Measurements from ENCODE around the gene PSMC5. TPM values are rescaled to one million over a fixed set of nuclear protein-coding genes. Genes with fewer than 3 reads are reported as not detected.

PSMC5 gene
- total RNA-seq, 1 donor from 2014 or later: 178 TPM

- no peak for TF ChIP-seq CTCF (conservative IDR thresholded peaks at IDR 0.05)
- Mint-ChIP-seq H3K9me3 (no peaks in the 10 kb centered on the region), H3K27me3 (ENCODE audit: low read depth) (no peaks in the 10 kb centered on the region), H3K27ac (ENCODE audit: unreplicated experiment) (peak overlapping the region; percentile 16), H3K36me3 (ENCODE audit: low read depth) (peaks cover 12% of the 10 kb centered on the region), H3K4me3 (peak overlapping the region; percentile 87), H3K4me1 (peaks cover 13% of the 10 kb centered on the region)
- DNase-seq (ENCODE audit: low read depth, low spot score): no peak
Observed at GRCh38 chr17:63835167-63835720, 8.0 kb downstream of the PSMC5 start.

GRCh38 chr17:63836811-63837210, 9.6 kb downstream of the PSMC5 start:
- H3K27me3 Mint-ChIP-seq (ENCODE audit: low read depth): no peaks in the 10 kb centered on the region
- peaks cover 28% of the 10 kb centered on the region for H3K4me1 Mint-ChIP-seq
- no peaks in the 10 kb centered on the region for H3K9me3 Mint-ChIP-seq
- peaks cover 3% of the 10 kb centered on the region for H3K36me3 Mint-ChIP-seq (ENCODE audit: low read depth)
- no peak for DNase-seq (ENCODE audit: low read depth, low spot score)
- TF ChIP-seq CTCF (conservative IDR thresholded peaks at IDR 0.05): no peak
- no peak overlapping the region for H3K27ac Mint-ChIP-seq (ENCODE audit: unreplicated experiment)
- H3K4me3 Mint-ChIP-seq: peak overlapping the region; percentile 59

GRCh38 chr17:63837480-63837879, 10.2 kb downstream of the PSMC5 start:
- TF ChIP-seq CTCF (conservative IDR thresholded peaks at IDR 0.05): no peak
- DNase-seq (ENCODE audit: low read depth, low spot score): no peak
- Mint-ChIP-seq H3K4me1 (peaks cover 28% of the 10 kb centered on the region), H3K4me3 (no peak overlapping the region), H3K9me3 (no peaks in the 10 kb centered on the region), H3K27me3 (ENCODE audit: low read depth) (no peaks in the 10 kb centered on the region), H3K36me3 (ENCODE audit: low read depth) (peaks cover 2% of the 10 kb centered on the region), H3K27ac (ENCODE audit: unreplicated experiment) (no peak overlapping the region)

- peaks cover 2% of the 10 kb centered on the region for H3K36me3 Mint-ChIP-seq (ENCODE audit: low read depth)
- no peak for DNase-seq (ENCODE audit: low read depth, low spot score)
- peaks cover 28% of the 10 kb centered on the region for H3K4me1 Mint-ChIP-seq
- no peaks in the 10 kb centered on the region for H3K27me3 Mint-ChIP-seq (ENCODE audit: low read depth)
- H3K4me3 Mint-ChIP-seq: peak overlapping the region; percentile 31
- no peaks in the 10 kb centered on the region for H3K9me3 Mint-ChIP-seq
- H3K27ac Mint-ChIP-seq (ENCODE audit: unreplicated experiment): no peak overlapping the region
- TF ChIP-seq CTCF (conservative IDR thresholded peaks at IDR 0.05): no peak
Observed at GRCh38 chr17:63837962-63838600, 10.8 kb downstream of the PSMC5 start.

GRCh38 chr17:63838631-63839171, 11.5 kb downstream of the PSMC5 start:
- Mint-ChIP-seq H3K4me1 (peaks cover 30% of the 10 kb centered on the region), H3K27ac (ENCODE audit: unreplicated experiment) (peak overlapping the region; percentile 16), H3K36me3 (ENCODE audit: low read depth) (peaks cover 2% of the 10 kb centered on the region), H3K27me3 (ENCODE audit: low read depth) (no peaks in the 10 kb centered on the region), H3K9me3 (no peaks in the 10 kb centered on the region), H3K4me3 (peak overlapping the region; percentile 15)
- TF ChIP-seq CTCF (conservative IDR thresholded peaks at IDR 0.05): no peak
- no peak for DNase-seq (ENCODE audit: low read depth, low spot score)
